OCI-LY7 (cell line): Measurements from ENCODE around the gene MVB12B. TPM values are rescaled to one million over a fixed set of nuclear protein-coding genes. Genes with fewer than 3 reads are reported as not detected.

Experiments
- BruUV-seq: library from RNA; stranded (reverse); fragments of 400-500 nt; replicated peaks from 2 replicates; lab custom pipeline; 2021; lab: Mats Ljungman, UMichigan
- CTCF ChIA-PET: fragments of 300-600 bp; sonication (Branson Sonifier 250); formaldehyde crosslinking; loops from one replicate; lab custom pipeline; 2022; ENCODE audit warnings: antibody characterized with exemption; ENCODE audit not compliant: unreplicated experiment; lab: Charles Lee
- POLR2A ChIA-PET: fragments of 300-600 bp; sonication (Branson Sonifier 250); formaldehyde crosslinking; loops from one replicate; lab custom pipeline; 2022; ENCODE audit warnings: antibody characterized with exemption; lab: Charles Lee
- DNase-seq: peaks from one replicate; pipeline ENCODE4 v3.0.0-alpha.2; 2015; ENCODE audit warnings: low spot score
- H2AFZ ChIP-seq: fragments of 200-600 bp; sonication (generic), shearing (Covaris generic); 2 replicates; pipeline ENCODE4 v1.6.1; 2014; ENCODE audit warnings: mild to moderate bottlenecking, antibody characterized with exemption, low read length, moderate library complexity
- H3K27ac ChIP-seq: fragments of 200-600 bp; sonication (generic); 2 replicates; pipeline ENCODE4 v1.5.1; 2014; ENCODE audit warnings: mixed run types, low read depth, mild to moderate bottlenecking, moderate library complexity, low read length, inconsistent platforms; ENCODE audit not compliant: poor library complexity, severe bottlenecking
- H3K36me3 ChIP-seq: fragments of 200-600 bp; sonication (generic); 2 replicates; pipeline ENCODE4 v1.6.1; 2014; ENCODE audit warnings: mild to moderate bottlenecking, antibody characterized with exemption, low read length, moderate library complexity, mixed read lengths; ENCODE audit not compliant: insufficient read depth
- H3K4me1 ChIP-seq: fragments of 200-600 bp; sonication (generic); 2 replicates; pipeline ENCODE4 v1.5.1; 2014; ENCODE audit warnings: mild to moderate bottlenecking, low read length; ENCODE audit not compliant: insufficient read depth, poor library complexity, severe bottlenecking
- H3K4me2 ChIP-seq: fragments of 200-600 bp; sonication (generic); 2 replicates; pipeline ENCODE4 v1.6.1; 2014; ENCODE audit warnings: mild to moderate bottlenecking, low read length
- H3K4me3 ChIP-seq: fragments of 200-600 bp; sonication (generic); 2 replicates; pipeline ENCODE4 v1.5.1; 2014; ENCODE audit warnings: mild to moderate bottlenecking, low read depth, low read length; ENCODE audit not compliant: poor library complexity, severe bottlenecking
- H3K79me2 ChIP-seq: fragments of 200-600 bp; sonication (generic); 2 replicates; pipeline ENCODE4 v1.6.1; 2016; ENCODE audit warnings: low read depth, mild to moderate bottlenecking, low read length, moderate library complexity, mixed read lengths; ENCODE audit not compliant: insufficient read depth
- H3K9me2 ChIP-seq: fragments of 200-600 bp; sonication (generic); 2 replicates; pipeline ENCODE4 v1.6.1; 2016; ENCODE audit warnings: mild to moderate bottlenecking, low read length, mixed read lengths; ENCODE audit not compliant: insufficient read depth
- H3K9me3 ChIP-seq: fragments of 200-600 bp; sonication (generic); 2 replicates; pipeline ENCODE4 v1.6.1; 2014; ENCODE audit warnings: mild to moderate bottlenecking, mixed run types, low read length, mixed read lengths
- H4K20me1 ChIP-seq: fragments of 200-600 bp; sonication (generic); 2 replicates; pipeline ENCODE4 v1.6.1; 2014; ENCODE audit warnings: mild to moderate bottlenecking, antibody characterized with exemption, low read length, moderate library complexity, mixed read lengths; ENCODE audit not compliant: insufficient read depth
- EZH2phosphoT487 ChIP-seq: fragments of 200-600 bp; sonication (generic); IDR thresholded peaks from 2 replicates; pipeline ENCODE4 v1.6.1; 2018; ENCODE audit warnings: low read depth, borderline replicate concordance, mild to moderate bottlenecking, mixed run types, antibody characterized with exemption, low read length, moderate library complexity, mixed read lengths
- intact Hi-C: fragments of 100-400 bp; cut with micrococcal nuclease; formaldehyde crosslinking; loops from one replicate; pipeline ENCODE4 v1.10.0; 2022; ENCODE audit not compliant: unreplicated experiment
- total RNA-seq, 2 experiments: library from RNA; depleted of rRNA in 1 of 2; stranded (reverse); fragments of >200 nt in 1 of 2; shearing (Covaris generic) in 1 of 2; gene quantifications; 2 replicates each; pipeline ENCODE4 v1.2.3, GENCODE V29; 2014 to 2022
- TF ChIP-seq, protein P1 (sequence below): fragments of 200-600 bp; sonication (generic); conservative IDR thresholded peaks from 2 replicates; pipeline ENCODE4 v1.5.1; 2014; ENCODE audit warnings: mild to moderate bottlenecking, antibody characterized with exemption, low read length, moderate library complexity, mixed read lengths

Gene MVB12B
- total RNA-seq, 2 experiments from 2014 or later, result 1.3 TPM; not detected in 1

DNA sequence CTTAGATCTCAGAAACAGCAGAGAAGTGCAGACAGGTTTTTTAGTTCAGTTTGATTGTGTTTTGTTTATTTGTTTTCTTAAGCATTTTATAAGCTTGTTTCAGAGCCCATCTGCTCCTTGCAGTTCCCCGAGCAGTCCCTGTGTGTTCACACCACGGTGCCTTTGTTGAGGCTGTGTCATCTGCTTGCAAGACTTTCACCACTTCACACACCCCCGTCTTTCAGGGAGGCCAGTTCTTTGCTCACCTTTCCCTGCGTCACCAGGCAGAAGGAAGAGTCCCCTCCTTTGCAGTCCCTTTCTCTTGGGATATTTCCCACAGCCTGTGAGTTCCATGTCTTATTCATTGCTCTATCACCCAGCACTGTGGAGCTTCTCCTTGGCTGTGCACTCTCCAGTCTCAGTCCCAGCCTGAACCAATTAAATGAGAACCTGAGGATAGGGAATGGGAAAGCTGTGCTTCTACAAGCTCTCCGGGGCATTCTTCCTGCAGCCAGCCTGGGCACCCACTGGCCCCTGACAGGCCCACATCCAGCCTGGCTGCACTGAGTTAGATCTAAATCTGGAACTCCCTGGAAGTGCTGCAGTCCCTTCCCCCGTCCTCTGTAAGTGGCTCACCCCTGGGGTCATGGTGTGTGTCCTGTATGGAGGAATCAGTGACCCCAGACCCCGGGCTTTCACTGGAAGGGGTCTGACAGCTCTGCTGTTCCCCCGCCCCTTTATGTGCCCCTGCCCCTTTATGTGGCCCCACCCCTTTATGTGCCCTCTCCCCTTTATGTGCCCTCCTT is 5.5 kb downstream of the MVB12B start:
- Histone ChIP-seq H3K4me1 (no peaks in the 10 kb centered on the region), H3K79me2 (no peaks in the 10 kb centered on the region), H3K9me2 (no peaks in the 10 kb centered on the region), H3K9me3 (no peaks in the 10 kb centered on the region), H3K36me3 (no peaks in the 10 kb centered on the region), H3K27ac (no peak overlapping the region), H2AFZ (no peak overlapping the region), H3K4me2 (no peak overlapping the region), H4K20me1 (no peaks in the 10 kb centered on the region), H3K4me3 (no peak overlapping the region)
- POLR2A ChIA-PET, result interaction anchor here (0.6 to 0.7 kb wide), 2 partner anchors 16 to 1700 kb away, joined by 5 read pairs; no protein-coding TSS in a partner anchor
- CTCF ChIA-PET, result interaction anchor here (0.6 kb wide), 1 partner anchor 105 kb away, joined by 3 read pairs; no protein-coding TSS in a partner anchor
- no peak for DNase-seq
- intact Hi-C loops, result no loop called here
- TF ChIP-seq EZH2phosphoT487, result no peak
- TF ChIP-seq, protein P1, sequence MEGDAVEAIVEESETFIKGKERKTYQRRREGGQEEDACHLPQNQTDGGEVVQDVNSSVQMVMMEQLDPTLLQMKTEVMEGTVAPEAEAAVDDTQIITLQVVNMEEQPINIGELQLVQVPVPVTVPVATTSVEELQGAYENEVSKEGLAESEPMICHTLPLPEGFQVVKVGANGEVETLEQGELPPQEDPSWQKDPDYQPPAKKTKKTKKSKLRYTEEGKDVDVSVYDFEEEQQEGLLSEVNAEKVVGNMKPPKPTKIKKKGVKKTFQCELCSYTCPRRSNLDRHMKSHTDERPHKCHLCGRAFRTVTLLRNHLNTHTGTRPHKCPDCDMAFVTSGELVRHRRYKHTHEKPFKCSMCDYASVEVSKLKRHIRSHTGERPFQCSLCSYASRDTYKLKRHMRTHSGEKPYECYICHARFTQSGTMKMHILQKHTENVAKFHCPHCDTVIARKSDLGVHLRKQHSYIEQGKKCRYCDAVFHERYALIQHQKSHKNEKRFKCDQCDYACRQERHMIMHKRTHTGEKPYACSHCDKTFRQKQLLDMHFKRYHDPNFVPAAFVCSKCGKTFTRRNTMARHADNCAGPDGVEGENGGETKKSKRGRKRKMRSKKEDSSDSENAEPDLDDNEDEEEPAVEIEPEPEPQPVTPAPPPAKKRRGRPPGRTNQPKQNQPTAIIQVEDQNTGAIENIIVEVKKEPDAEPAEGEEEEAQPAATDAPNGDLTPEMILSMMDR, result no peak
- no TSS peak for BruUV-seq

- ChIA-PET CTCF (no interaction called here), POLR2A (no interaction called here)
- BruUV-seq, result no TSS peak
- Histone ChIP-seq H3K9me3 (no peaks in the 10 kb centered on the region), H3K4me3 (no peak overlapping the region), H2AFZ (no peak overlapping the region), H3K79me2 (no peaks in the 10 kb centered on the region), H3K36me3 (no peaks in the 10 kb centered on the region), H3K9me2 (no peaks in the 10 kb centered on the region), H3K4me2 (no peak overlapping the region), H4K20me1 (no peaks in the 10 kb centered on the region), H3K4me1 (no peaks in the 10 kb centered on the region), H3K27ac (no peak overlapping the region)
- intact Hi-C loops, result no loop called here
- no peak for TF ChIP-seq EZH2phosphoT487
- TF ChIP-seq, protein P1, result no peak
- no peak for DNase-seq
Observed at GRCh38 chr9:126334721-126335621, 8.3 kb downstream of the MVB12B start.
